Measurements from ENCODE around the gene CLC. TPM values are rescaled to one million over a fixed set of nuclear protein-coding genes. Genes with fewer than 3 reads are reported as not detected.

The CLC gene
- total and polyA plus RNA-seq, 2 of the 13 experiments (the other 11 are each of a cell fraction or from before 2014, with no cell fraction given), result not detected

GRCh38 chr19:39768334-39768733 lies 30.5 kb upstream of the CLC start:
- Histone ChIP-seq H3K27ac (ENCODE audit: extremely low read length, insufficient read depth, low read length) (no peak overlapping the region), H3K4me3 (replicated peaks in 1 of 3; ENCODE audit: insufficient read depth in 1 of 3, low read depth in 2 of 3, low read length in 3 of 3) (no peak overlapping the region), H3K4me2 (ENCODE audit: low read depth, low read length) (no peak overlapping the region), H4K20me1 (ENCODE audit: insufficient read depth, low read length) (no peaks in the 10 kb centered on the region), H3K4me1 (ENCODE audit: insufficient read depth, low read length) (no peaks in the 10 kb centered on the region), H3K36me3 (replicated peaks in 1 of 2; ENCODE audit: control insufficient read depth in 1 of 2, insufficient read depth in 2 of 2, low read length in 2 of 2) (no peaks in the 10 kb centered on the region), H3K79me2 (ENCODE audit: insufficient read depth, low read length) (no peaks in the 10 kb centered on the region), H3K9me3 (ENCODE audit: low read length) (no peaks in the 10 kb centered on the region), H3K9ac (ENCODE audit: insufficient read depth, low read depth, low read length) (no peak overlapping the region), H3K27me3 (ENCODE audit: control insufficient read depth in 1 of 2, insufficient read depth in 2 of 2, low read length in 2 of 2) (peaks cover 0 to 1% of the 10 kb centered on the region in 2 experiments; a peak in 3 of 5 replicates), H2AFZ (ENCODE audit: low read length) (no peak overlapping the region)
- intact Hi-C loops (cut with micrococcal nuclease; ENCODE audit: unreplicated experiment) (loop anchor here (5.0 kb wide), 1 partner anchor 91 kb away; no protein-coding TSS in a partner anchor), in situ Hi-C loops (cut with HindIII; ENCODE audit: extremely low pct_ligation_motif_present, low pct_unique_long_range_greater_than_20kb) (no loop called here)
- no TSS peak for BruUV-seq (replicated peaks)
- no peak for TF ChIP-seq ZNF737 (CRISPR knock-in tag; IDR thresholded peaks at IDR 0.05; ENCODE audit: borderline replicate concordance)
- no peak for TF ChIP-seq ZNF143 (CRISPR knock-in tag; IDR thresholded peaks at IDR 0.05)
- TF ChIP-seq WIZ (CRISPR knock-in tag; IDR thresholded peaks at IDR 0.05), result no peak
- TF ChIP-seq HDAC2 (CRISPR knock-in tag; IDR thresholded peaks at IDR 0.05), result no peak
- no peak for TF ChIP-seq ZNF432 (CRISPR knock-in tag; IDR thresholded peaks at IDR 0.05; ENCODE audit: borderline replicate concordance)
- TF ChIP-seq ASH2L (IDR thresholded peaks at IDR 0.05; ENCODE audit: insufficient read length, low read depth, low read length), result no peak
- no peak for TF ChIP-seq BCL6 (CRISPR knock-in tag; IDR thresholded peaks at IDR 0.05)
- TF ChIP-seq HOXA5 (CRISPR knock-in tag; IDR thresholded peaks at IDR 0.05), result no peak
- no peak for TF ChIP-seq ATRX (CRISPR knock-in tag; IDR thresholded peaks at IDR 0.05; ENCODE audit: borderline replicate concordance)
- TF ChIP-seq ZFP1 (CRISPR knock-in tag; IDR thresholded peaks at IDR 0.05), result no peak
- no peak for TF ChIP-seq KIAA2018 (CRISPR knock-in tag; IDR thresholded peaks at IDR 0.05; ENCODE audit: borderline replicate concordance)
- no peak for TF ChIP-seq RFXAP (CRISPR knock-in tag; IDR thresholded peaks at IDR 0.05; ENCODE audit: borderline replicate concordance)
- TF ChIP-seq ZKSCAN1 (IDR thresholded peaks at IDR 0.05; ENCODE audit: low read length), result no peak
- no peak for TF ChIP-seq ZC3H13 (CRISPR knock-in tag; IDR thresholded peaks at IDR 0.05)
- TF ChIP-seq ZFP41 (CRISPR knock-in tag; IDR thresholded peaks at IDR 0.05; ENCODE audit: borderline replicate concordance), result no peak
- TF ChIP-seq GATA4 (IDR thresholded peaks at IDR 0.05; ENCODE audit: borderline replicate concordance, low read depth), result no peak
- DNase-seq (ENCODE audit: low spot score), result no peak
- no peak for FAIRE-seq
- ChIA-PET CTCF (ENCODE audit: low intra/inter-chr PET ratio, low total read pairs) (no interaction called here), POLR2A (no interaction called here)
- 76% methylated on average over 6 of the region's 8 CpGs for WGBS (ENCODE audit: low lambda C conversion rate)
- no peak for ATAC-seq
